GM21717 (cell line): ENCODE results near the gene GIMAP7.

Source experiments
- ATAC-seq: cut with Tn5 transposase; IDR thresholded peaks from one replicate; pipeline ENCODE4 v1.9.1; 2021; ENCODE audit warnings: mild to moderate bottlenecking, moderate library complexity; ENCODE audit not compliant: unreplicated experiment

GIMAP7 gene

GRCh38 chr7:150569245-150569955 is 54.7 kb downstream of the GIMAP7 start:
- ATAC-seq, result no peak
